Urothelium cell line (cell line): Measurements from ENCODE around the gene FRMD3.

Experiments used
- DNase-seq: peaks from one replicate; pipeline ENCODE4 v3.0.0; 2011; ENCODE audit warnings: low spot score, mixed read lengths
- FAIRE-seq: peaks from 2 replicates; lab custom pipeline; 2011; peaks lifted over from hg19 to GRCh38; lab: Jason Lieb, UNC

The FRMD3 gene

GRCh38 chr9:83538172-83538889 is at the start of gene FRMD3:
TSS of gene FRMD3 (minus strand) at chr9:83538401. CDS start at chr9:83538231, 170 bp downstream.
- DNase-seq (peak; percentile 87), FAIRE-seq (no peak)

GRCh38 chr9:83584995-83585394 is 46.8 kb upstream of the FRMD3 start:
- DNase-seq (no peak), FAIRE-seq (no peak)

GRCh38 chr9:83583151-83584014 is 45.2 kb upstream of the FRMD3 start:
- FAIRE-seq (no peak), DNase-seq (peak; percentile 57)

GRCh38 chr9:83582029-83582428 is 43.8 kb upstream of the FRMD3 start:
- FAIRE-seq (no peak), DNase-seq (no peak)

- DNase-seq (no peak), FAIRE-seq (no peak)
These were observed 36.3 kb upstream of the FRMD3 start for GRCh38 chr9:83574482-83574881.

GRCh38 chr9:83572524-83572923 is 34.3 kb upstream of the FRMD3 start:
- DNase-seq: no peak
- FAIRE-seq: no peak

GRCh38 chr9:83570359-83570758 is 32.2 kb upstream of the FRMD3 start:
- no peak for FAIRE-seq

GRCh38 chr9:83569326-83569725 is 31.1 kb upstream of the FRMD3 start:
- no peak for FAIRE-seq
- no peak for DNase-seq

More at GRCh38 chr9:83570359-83570758, 32.2 kb upstream of the FRMD3 start:
- no peak for DNase-seq

- DNase-seq (no peak), FAIRE-seq (no peak)
These were observed 25.2 kb upstream of the FRMD3 start for GRCh38 chr9:83563360-83563759.

GRCh38 chr9:83560169-83560826 is 22.1 kb upstream of the FRMD3 start:
- FAIRE-seq (peak; percentile 52), DNase-seq (no peak)

GRCh38 chr9:83557771-83558170 is 19.6 kb upstream of the FRMD3 start:
- FAIRE-seq (no peak), DNase-seq (no peak)

- DNase-seq (no peak), FAIRE-seq (no peak)
These were observed 19.1 kb upstream of the FRMD3 start for GRCh38 chr9:83557317-83557716.

- DNase-seq: no peak
- no peak for FAIRE-seq
These were observed 16.1 kb upstream of the FRMD3 start for GRCh38 chr9:83554278-83554677.

- DNase-seq (peak; percentile 24), FAIRE-seq (no peak)
These were observed 5.9 kb upstream of the FRMD3 start for GRCh38 chr9:83544002-83544698.

GRCh38 chr9:83538890-83539238 is 663 bp upstream of the FRMD3 start:
- DNase-seq: no peak
- no peak for FAIRE-seq

- no peak for DNase-seq
- no peak for FAIRE-seq
These were observed 650 bp downstream of the FRMD3 start for GRCh38 chr9:83537331-83538171.

- no peak for FAIRE-seq
- no peak for DNase-seq
These were observed 1.9 kb downstream of the FRMD3 start for GRCh38 chr9:83536332-83536731.

- DNase-seq (no peak), FAIRE-seq (no peak)
These were observed 2.5 kb downstream of the FRMD3 start for GRCh38 chr9:83535736-83536135.

- DNase-seq (no peak), FAIRE-seq (no peak)
These were observed 4.9 kb downstream of the FRMD3 start for GRCh38 chr9:83533296-83533695.

GRCh38 chr9:83526901-83527300 is 11.3 kb downstream of the FRMD3 start:
- no peak for FAIRE-seq
- no peak for DNase-seq
